ENCODE data around the gene RCN1. TPM values are rescaled to one million over a fixed set of nuclear protein-coding genes. Genes with fewer than 3 reads are reported as not detected.
A peak's percentile ranks its signal among the peaks of the same experiment; 100 is the strongest.

The RCN1 gene
- total RNA-seq, 1 donor from 2014 or later: 545 TPM

- H3K4me3 Mint-ChIP-seq (ENCODE audit: unreplicated experiment): no peak overlapping the region
- H2AFZ ChIP-seq (ENCODE audit: low read depth, low read length): no peak overlapping the region
Measured at GRCh38 chr11:32044158-32044863, 46.6 kb upstream of the RCN1 start.

DNA sequence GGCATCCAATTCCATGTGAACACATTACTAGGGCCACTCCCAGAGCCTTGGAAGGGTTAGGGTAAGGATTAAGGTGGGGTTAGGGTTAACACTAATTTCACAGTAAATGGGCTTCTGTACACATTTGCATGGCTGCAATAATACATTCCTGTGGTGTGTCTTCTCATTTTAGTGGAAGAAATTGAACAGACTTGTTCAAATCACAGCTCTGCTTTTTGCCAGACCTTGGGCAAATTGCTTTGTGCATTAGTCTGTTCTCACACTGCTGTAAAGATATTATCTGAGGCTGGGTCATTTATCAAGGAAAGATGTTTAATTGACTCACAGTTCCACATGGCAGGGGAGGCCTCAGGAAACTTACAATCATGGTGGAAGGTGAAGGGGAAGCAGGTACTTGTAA, 45.4 kb upstream of the RCN1 start:
- Mint-ChIP-seq H3K27me3 (ENCODE audit: low read depth, unreplicated experiment) (peaks cover 8% of the 10 kb centered on the region), H3K36me3 (ENCODE audit: low read depth, unreplicated experiment) (no peaks in the 10 kb centered on the region), H3K9me3 (ENCODE audit: unreplicated experiment) (peaks cover 2% of the 10 kb centered on the region), H3K4me1 (ENCODE audit: low read depth, unreplicated experiment) (no peaks in the 10 kb centered on the region), H3K27ac (ENCODE audit: unreplicated experiment) (no peak overlapping the region), H3K4me3 (ENCODE audit: unreplicated experiment) (no peak overlapping the region)
- no peaks in the 10 kb centered on the region for H3K79me2 ChIP-seq (ENCODE audit: insufficient read depth, low read length)
- H3K4me2 ChIP-seq (ENCODE audit: low read length): no peak overlapping the region
- H3K4me3 ChIP-seq (ENCODE audit: insufficient read depth, low read depth, low read length): no peak overlapping the region
- TF ChIP-seq EZH2 (IDR thresholded peaks at IDR 0.05; ENCODE audit: insufficient read depth, low read length): no peak
- TF ChIP-seq, protein P1, sequence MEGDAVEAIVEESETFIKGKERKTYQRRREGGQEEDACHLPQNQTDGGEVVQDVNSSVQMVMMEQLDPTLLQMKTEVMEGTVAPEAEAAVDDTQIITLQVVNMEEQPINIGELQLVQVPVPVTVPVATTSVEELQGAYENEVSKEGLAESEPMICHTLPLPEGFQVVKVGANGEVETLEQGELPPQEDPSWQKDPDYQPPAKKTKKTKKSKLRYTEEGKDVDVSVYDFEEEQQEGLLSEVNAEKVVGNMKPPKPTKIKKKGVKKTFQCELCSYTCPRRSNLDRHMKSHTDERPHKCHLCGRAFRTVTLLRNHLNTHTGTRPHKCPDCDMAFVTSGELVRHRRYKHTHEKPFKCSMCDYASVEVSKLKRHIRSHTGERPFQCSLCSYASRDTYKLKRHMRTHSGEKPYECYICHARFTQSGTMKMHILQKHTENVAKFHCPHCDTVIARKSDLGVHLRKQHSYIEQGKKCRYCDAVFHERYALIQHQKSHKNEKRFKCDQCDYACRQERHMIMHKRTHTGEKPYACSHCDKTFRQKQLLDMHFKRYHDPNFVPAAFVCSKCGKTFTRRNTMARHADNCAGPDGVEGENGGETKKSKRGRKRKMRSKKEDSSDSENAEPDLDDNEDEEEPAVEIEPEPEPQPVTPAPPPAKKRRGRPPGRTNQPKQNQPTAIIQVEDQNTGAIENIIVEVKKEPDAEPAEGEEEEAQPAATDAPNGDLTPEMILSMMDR (IDR thresholded peaks at IDR 0.05; ENCODE audit: insufficient read depth, low read depth, low read length): no peak
- no peaks in the 10 kb centered on the region for H4K20me1 ChIP-seq (ENCODE audit: insufficient read depth, low read length)
- no peaks in the 10 kb centered on the region for H3K36me3 ChIP-seq (ENCODE audit: insufficient read depth, low read length)
- no peaks in the 10 kb centered on the region for H3K9me3 ChIP-seq (ENCODE audit: insufficient read depth, low read depth, low read length)
- FAIRE-seq (no peak), DNase-seq (ENCODE audit: low read depth) (peak; percentile 39)
- H2AFZ ChIP-seq (ENCODE audit: low read depth, low read length): no peak overlapping the region
- no peaks in the 10 kb centered on the region for H3K4me1 ChIP-seq (ENCODE audit: insufficient read depth, low read length)
- H3K27ac ChIP-seq (ENCODE audit: low read depth, low read length): no peak overlapping the region
- no peak overlapping the region for H3K9ac ChIP-seq (ENCODE audit: low read length)
- H3K27me3 ChIP-seq (ENCODE audit: insufficient read depth, low read length): peaks cover 7% of the 10 kb centered on the region

More at GRCh38 chr11:32044158-32044863, 46.6 kb upstream of the RCN1 start:
- no peak overlapping the region for H3K9ac ChIP-seq (ENCODE audit: low read length)
- no peaks in the 10 kb centered on the region for H4K20me1 ChIP-seq (ENCODE audit: insufficient read depth, low read length)
- H3K27me3 Mint-ChIP-seq (ENCODE audit: low read depth, unreplicated experiment): peaks cover 3% of the 10 kb centered on the region
- no peak overlapping the region for H3K4me3 ChIP-seq (ENCODE audit: insufficient read depth, low read depth, low read length)
- H3K27me3 ChIP-seq (ENCODE audit: insufficient read depth, low read length): peaks cover 7% of the 10 kb centered on the region
- no peaks in the 10 kb centered on the region for H3K4me1 ChIP-seq (ENCODE audit: insufficient read depth, low read length)
- no peaks in the 10 kb centered on the region for H3K9me3 ChIP-seq (ENCODE audit: insufficient read depth, low read depth, low read length)
- no peak overlapping the region for H3K27ac ChIP-seq (ENCODE audit: low read depth, low read length)
- no peak for TF ChIP-seq EZH2 (IDR thresholded peaks at IDR 0.05; ENCODE audit: insufficient read depth, low read length)
- TF ChIP-seq, protein P1 (IDR thresholded peaks at IDR 0.05; ENCODE audit: insufficient read depth, low read depth, low read length): no peak
- DNase-seq (ENCODE audit: low read depth): peak; percentile 19
- no peak overlapping the region for H3K4me2 ChIP-seq (ENCODE audit: low read length)
- H3K36me3 Mint-ChIP-seq (ENCODE audit: low read depth, unreplicated experiment): no peaks in the 10 kb centered on the region
- peaks cover 2% of the 10 kb centered on the region for H3K9me3 Mint-ChIP-seq (ENCODE audit: unreplicated experiment)
- no peaks in the 10 kb centered on the region for H3K36me3 ChIP-seq (ENCODE audit: insufficient read depth, low read length)
- FAIRE-seq: no peak
- H3K4me1 Mint-ChIP-seq (ENCODE audit: low read depth, unreplicated experiment): no peaks in the 10 kb centered on the region
- H3K27ac Mint-ChIP-seq (ENCODE audit: unreplicated experiment): no peak overlapping the region
- H3K79me2 ChIP-seq (ENCODE audit: insufficient read depth, low read length): no peaks in the 10 kb centered on the region

GRCh38 chr11:32050264-32050663, 40.6 kb upstream of the RCN1 start:
- Histone ChIP-seq H4K20me1 (ENCODE audit: insufficient read depth, low read length) (no peaks in the 10 kb centered on the region), H3K27me3 (ENCODE audit: insufficient read depth, low read length) (peaks cover 16% of the 10 kb centered on the region), H3K27ac (ENCODE audit: low read depth, low read length) (no peak overlapping the region), H3K4me2 (ENCODE audit: low read length) (no peak overlapping the region), H3K9me3 (ENCODE audit: insufficient read depth, low read depth, low read length) (no peaks in the 10 kb centered on the region), H3K9ac (ENCODE audit: low read length) (no peak overlapping the region), H3K4me3 (ENCODE audit: insufficient read depth, low read depth, low read length) (no peak overlapping the region), H3K79me2 (ENCODE audit: insufficient read depth, low read length) (no peaks in the 10 kb centered on the region), H3K36me3 (ENCODE audit: insufficient read depth, low read length) (no peaks in the 10 kb centered on the region), H3K4me1 (ENCODE audit: insufficient read depth, low read length) (no peaks in the 10 kb centered on the region), H2AFZ (ENCODE audit: low read depth, low read length) (no peak overlapping the region)
- Mint-ChIP-seq H3K4me3 (ENCODE audit: unreplicated experiment) (no peak overlapping the region), H3K36me3 (ENCODE audit: low read depth, unreplicated experiment) (no peaks in the 10 kb centered on the region), H3K4me1 (ENCODE audit: low read depth, unreplicated experiment) (peaks cover 6% of the 10 kb centered on the region), H3K9me3 (ENCODE audit: unreplicated experiment) (peaks cover 2% of the 10 kb centered on the region), H3K27me3 (ENCODE audit: low read depth, unreplicated experiment) (peaks cover 19% of the 10 kb centered on the region), H3K27ac (ENCODE audit: unreplicated experiment) (no peak overlapping the region)
- FAIRE-seq: no peak
- DNase-seq (ENCODE audit: low read depth): no peak
- TF ChIP-seq, protein P1 (IDR thresholded peaks at IDR 0.05; ENCODE audit: insufficient read depth, low read depth, low read length): no peak
- no peak for TF ChIP-seq EZH2 (IDR thresholded peaks at IDR 0.05; ENCODE audit: insufficient read depth, low read length)

All from astrocyte (in vitro differentiated cells and primary cell).